GM18517 (cell line): ENCODE data around the gene LMX1A.

Source experiments
- ATAC-seq: cut with Tn5 transposase; IDR thresholded peaks from one replicate; pipeline ENCODE4 v1.9.1; 2021; ENCODE audit warnings: mild to moderate bottlenecking, moderate library complexity; ENCODE audit not compliant: unreplicated experiment

LMX1A gene

DNA sequence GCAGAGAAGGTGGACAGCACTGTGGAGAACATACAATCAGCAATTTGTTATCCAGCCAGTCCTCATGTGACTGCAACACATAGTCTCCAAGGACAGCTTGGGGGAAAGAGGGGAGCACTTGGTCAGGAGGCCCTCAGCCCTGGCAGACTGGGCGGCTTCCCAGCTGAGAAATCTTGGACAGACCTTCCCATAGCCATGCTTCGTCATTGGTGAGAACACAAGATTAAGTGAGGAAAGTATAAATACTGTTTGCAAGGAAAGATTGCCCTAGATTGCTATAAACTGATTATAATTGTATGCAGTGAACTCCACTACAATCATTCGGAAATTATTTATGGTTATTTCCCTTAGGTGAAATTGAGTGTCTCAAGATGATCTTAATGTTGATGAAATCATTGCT, 131.5 kb downstream of the LMX1A start:
- no peak for ATAC-seq

DNA sequence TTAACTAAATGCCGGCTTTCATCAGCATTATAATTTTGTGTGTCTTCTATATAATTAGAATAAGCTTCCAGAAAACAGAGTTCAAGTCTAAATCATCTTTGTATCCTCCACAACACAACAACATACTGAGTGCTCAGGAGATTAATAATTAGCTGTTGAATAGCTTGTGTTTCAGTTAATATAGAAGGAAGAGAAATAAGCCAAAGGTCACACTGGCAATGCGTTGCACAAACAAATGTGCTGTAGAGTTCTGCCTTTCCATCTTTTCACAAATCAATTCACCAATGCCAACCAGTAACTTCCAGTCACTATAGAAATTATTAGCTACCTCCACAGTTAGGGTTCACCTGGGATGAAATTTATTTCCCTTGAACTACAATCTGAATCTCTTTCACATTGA, 132.0 kb downstream of the LMX1A start:
- no peak for ATAC-seq

DNA sequence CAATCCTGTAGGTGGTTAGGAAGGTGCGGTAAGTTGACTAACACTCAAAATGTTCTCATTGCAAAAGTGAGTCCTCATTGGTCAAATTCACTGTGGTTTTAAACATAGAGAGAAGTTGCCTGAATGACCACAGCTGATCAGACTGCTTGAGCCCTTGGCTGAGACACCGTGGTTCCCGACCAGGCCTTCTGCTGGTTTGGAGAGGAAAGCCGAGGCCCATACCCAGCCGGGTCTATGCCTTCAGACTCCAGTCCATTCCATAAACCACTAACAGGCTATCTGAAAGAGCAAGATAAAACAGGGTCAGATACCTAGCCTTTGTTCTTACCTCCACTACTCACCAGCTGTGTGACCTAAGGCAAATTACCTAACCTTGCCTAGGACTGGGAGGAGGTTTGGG, 133.9 kb downstream of the LMX1A start:
- ATAC-seq, result no peak

DNA sequence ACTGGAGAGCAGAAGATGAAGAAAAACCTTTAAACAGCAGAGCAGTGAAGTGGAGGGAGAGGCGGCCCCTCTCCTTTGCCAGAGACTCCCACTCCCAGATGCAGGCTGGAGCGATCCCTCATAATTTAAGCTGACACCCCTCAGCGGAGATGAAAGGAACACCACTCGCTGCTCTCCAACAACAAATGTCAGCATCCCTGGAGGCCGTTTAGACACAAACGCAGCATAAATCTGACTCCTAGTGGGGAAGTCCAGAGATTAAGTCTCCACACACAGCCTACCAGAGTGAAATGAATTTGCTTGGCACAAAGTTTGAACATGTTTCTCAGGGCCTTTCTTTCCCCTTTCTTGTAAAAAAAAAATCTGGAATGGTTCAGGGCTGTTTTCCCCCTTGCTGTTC, 137.8 kb downstream of the LMX1A start:
- no peak for ATAC-seq

DNA sequence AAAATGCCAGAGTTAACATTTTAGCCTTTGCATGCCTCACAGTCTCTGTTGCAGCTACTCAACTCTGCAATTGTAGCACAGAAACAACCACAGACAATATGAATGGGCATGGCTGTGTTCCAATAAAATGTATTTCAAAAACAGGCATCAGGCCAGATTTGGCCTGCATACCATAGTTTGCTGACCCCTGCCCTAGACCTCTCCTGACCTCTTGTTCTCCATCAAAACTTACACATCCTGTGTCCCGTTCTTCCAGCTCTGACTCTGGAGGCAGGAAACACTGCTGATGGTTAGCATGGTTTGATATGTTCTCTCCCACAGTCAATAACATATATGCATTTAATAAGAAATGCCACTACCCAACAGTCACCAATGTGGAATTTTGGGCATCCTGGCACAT, 138.6 kb downstream of the LMX1A start:
- ATAC-seq, result no peak

DNA sequence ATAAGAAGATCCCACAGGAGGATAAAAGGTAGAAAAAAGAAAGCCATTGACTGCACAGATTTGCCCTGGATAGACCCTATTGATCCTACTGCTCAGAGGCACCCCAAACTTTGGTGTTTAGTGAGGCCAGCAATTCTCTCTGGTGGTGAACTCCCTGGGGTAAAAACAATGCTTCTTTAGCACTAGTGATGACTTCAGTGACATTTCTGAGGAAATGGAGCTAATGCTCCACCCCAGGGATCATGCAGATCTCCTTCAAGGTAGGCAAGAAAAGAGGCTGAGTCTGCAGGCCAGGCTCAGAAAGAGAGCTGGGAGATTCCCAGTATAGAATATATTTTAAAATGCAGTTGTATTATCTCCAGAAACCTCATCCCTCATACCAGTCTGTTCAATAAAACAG, 140.3 kb downstream of the LMX1A start:
- ATAC-seq, result no peak

DNA sequence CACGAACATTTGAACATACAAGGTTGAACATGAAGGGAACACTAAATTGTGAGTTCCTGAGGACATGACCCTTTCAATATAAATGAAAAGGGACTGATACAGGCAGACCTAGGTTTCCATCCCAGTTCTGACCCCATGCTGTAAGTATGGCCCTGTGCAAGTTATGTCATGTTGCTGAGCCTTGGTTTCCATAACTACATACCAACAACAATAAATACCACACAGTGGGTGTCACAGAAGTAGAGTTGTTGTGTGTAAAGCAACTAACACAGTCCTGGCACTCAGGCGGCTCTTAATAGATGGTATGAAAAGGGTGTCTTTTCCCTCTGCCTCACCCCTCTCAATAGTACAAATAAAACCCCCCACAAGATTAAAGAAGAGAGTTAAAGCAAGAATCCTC, 140.8 kb downstream of the LMX1A start:
- no peak for ATAC-seq

DNA sequence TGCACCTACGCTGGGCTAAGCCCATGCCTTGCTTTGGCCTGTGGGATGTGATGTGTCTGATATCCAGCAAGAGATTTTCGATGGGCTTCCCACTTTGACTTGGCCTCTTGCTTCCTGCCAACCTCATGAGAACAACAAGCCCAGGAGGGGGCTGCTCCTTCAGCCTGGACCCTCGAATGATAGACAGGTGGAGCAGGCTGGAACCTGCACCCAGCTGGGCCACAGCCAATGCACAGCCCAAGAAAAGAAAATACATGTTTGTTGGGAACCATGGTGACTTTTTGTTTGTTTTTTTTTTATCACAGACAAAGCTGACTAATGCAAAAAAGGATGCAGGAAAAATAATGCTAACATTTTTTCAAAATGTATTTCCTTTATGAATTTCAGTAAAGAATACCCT, 144.3 kb downstream of the LMX1A start:
- ATAC-seq, result no peak

DNA sequence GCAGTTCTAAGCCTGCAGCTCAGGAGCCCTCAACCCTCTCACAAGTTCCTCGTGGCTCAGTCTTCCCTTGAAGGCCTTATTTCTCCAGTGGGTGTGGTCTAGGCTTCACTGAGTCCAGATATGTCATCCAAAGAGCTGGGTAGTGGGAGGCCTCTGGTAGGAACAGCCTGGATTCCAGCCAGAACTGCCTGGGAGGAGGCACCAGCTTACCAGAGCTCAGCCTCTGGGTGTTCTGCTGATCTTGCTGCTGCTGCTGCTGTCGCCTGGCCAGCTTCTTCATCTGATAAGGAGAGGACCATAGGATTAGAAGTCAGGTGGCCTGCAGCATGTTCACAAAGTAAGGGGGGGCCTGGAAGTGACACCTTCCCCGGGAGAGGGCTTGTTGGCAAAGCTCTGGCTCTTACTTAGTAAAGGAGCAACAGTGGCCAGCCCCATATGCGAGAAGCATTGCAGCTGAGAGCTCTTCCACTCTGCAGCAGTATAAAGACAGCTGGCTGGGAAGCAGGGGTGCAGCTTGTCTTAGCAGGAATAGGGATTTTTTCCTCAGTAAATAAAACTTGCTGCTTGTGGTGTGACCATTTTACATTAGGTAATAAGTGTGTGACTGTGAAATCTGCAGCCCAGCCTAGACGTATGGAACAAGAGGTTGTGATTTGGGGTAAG, 148.5 kb downstream of the LMX1A start:
- ATAC-seq, result no peak

DNA sequence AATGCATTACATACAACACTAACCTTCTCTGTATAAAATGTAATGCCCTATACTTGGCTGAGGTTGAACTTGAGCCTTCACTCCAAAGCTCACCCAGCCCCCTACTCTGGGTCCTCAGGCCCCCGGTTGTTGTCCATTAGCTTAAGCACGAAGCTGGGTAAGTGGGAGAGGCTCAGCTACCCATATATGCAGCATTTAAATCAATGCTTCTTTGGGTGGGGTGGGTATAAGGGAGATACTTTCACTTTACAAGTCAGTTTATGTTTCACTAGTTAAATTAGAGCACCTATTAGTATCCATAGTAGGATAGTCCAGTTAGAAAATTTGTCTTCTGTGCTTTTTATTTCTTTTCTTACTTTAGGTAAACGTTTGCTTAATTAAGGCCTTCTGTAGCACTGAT, 151.4 kb downstream of the LMX1A start:
- ATAC-seq, result no peak

DNA sequence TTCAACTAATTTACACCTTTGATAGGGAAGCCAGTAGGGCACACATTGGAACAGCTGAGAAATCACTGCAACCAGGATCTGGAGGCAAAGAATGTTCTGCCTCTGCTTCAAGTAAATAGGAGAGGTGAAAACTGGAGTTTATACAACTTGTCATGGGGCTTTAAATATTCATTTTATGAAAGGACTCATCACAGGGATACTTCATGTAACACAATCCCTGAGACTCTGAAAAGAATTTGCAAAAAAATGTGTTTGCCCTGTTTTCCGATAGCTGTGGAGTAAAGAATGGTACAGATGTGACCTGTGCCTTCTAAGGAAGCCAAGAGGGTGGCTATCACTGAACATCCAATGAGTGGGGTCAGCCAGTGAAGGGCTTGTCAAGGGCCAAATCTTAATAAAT, 152.0 kb downstream of the LMX1A start:
- no peak for ATAC-seq

DNA sequence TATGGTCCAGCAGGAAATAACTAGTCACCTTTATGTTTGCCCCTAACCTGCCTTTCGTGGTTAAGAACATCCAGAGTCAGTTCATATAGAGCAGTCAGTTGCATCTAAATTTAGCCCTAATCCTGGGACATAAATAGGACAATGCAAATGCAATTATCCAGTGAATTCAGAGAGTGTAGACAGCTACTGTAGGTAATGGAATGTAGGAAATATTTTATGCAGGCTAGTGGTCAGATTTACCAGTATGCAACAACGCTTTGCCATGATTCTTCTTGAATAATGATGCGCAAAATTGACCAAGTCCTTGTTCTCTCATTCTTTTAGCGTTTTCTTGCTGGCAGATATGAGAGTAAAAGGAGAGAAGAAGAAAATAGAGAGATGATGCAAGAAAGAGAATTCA, 165.4 kb downstream of the LMX1A start:
- ATAC-seq, result no peak

DNA sequence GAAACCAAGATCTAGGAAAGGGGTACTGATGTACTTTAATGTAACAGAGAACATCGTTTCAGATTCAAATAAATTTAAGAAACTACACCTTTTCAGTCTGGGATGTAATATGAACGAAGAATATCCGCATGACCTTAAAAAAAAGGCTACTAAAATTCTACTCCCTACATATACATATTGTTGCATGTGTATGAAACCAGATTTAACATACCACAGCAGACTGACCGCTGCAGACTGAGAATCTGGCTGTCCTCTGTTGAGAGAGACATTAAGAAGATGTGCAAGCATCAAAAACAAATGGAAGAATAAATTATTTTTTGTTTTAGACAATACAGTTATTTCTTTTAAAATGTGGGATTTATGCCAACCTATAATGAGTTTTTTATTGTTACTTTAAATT, 166.6 kb downstream of the LMX1A start:
- no peak for ATAC-seq

DNA sequence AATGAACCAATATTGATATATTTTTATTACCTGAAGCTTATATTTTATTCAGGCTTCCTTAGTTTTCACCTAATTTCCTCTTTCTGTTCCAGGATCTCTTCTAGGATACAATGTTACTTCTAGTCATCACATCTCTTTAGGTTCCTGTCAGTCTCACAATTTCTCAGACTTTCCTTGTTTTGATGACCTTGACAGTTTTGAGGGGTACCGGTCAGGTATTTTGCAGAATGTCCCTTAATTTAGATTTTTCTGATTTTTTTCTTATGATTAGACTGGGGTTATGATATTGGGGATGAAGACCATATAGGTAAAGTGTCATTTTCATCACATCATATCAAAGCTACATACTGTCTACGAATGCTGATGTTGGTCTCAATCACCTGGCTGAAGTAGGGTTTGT, 167.5 kb downstream of the LMX1A start:
- no peak for ATAC-seq

DNA sequence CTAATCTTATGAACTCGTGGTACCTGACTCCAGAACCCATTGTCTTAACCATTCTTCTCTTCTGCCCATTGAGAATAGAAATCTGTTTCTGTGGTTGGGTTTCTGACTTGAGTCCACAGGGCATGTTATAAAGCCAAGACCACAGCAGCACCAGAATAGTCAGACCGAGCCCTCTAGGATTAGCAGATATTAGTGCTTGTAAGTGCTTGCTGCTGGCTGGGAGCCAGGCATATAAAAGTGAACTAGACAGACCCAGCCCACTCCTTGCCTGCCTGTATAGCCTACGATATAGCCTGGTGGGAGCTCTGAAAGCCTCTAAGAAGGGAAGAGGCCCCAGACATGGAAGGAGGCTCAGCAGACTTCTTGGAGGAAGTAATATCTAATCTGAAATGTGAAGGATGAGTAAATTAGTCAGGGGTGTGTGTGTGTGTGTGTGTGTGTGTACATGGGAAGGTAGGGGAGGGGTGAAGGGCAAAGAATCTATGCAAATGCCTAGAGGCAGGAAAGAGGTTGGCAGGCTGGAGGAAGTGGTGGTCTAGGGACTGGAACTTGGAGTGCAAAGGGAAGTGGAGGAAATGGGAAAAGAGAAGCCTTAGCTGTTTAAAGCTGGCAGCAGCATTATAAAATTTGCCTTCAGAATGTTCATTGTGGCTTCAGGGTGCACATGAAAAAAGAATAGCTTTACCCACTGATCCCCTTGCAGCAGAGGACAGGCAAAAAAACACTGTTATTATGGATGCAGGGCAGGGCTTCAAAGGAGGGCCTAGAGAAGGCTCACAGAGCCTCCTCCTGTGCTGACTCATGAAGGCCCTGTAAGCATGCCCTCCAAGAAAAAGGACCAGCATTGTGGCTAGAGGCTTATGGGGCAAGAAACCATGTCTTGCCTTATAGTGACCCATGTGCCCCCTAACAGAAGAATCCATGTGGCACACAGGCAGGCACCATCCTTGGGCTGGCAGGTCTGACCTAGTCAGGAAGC, 169.2 kb downstream of the LMX1A start:
- no peak for ATAC-seq

DNA sequence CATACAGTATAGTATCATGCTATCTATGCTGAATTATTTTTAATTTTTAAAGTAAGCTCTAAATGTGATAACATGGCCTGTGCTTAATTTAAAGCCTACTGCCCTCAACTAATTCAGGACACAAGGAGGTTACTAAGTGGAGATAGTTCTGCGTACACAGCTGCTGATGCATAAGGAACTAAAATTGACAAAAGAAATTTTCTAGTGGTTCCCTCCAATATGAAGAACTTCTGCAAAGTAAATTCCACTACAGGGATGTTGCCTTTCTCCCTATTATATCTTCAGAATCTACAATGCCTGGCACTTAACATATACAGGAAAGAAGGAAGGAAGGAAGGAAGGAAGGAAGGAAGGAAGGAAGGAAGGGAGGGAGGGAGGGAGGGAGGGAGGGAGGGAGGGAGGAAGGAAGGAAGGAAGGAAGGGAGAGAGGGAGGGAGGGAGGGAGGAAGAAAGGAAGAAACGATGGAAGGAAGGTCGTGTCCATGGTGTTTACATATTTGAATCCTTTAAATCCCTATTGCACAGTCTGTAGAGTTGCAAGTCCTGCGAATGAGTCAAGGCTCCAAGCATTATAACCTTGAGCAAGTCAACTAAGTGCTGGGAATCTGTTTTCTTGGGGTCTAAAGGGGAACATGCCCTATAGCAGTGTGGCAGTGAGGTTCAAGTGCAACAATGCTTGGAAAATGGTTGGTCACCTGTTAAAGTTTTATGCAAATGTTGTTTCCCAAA, 171.2 kb downstream of the LMX1A start:
- ATAC-seq, result no peak

DNA sequence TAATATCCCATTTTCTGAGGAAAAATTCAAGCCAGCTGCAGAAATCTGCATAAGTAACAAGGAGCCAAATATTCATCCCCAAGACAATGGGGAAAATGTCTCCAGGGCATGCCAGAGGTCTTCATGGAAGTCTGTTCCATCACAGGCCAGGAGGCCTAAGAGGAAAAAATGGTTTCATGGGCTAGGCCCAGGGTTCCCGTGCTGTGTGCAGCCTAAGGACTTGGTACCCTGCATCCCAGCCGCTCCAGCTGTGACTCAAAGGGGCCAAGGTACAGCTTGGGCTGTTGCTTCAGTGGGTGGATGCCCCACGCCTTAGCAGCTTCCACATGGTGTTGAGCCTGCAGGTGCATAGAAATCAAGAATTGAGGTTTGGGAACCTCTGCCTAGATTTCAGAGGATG, 173.5 kb downstream of the LMX1A start:
- no peak for ATAC-seq

DNA sequence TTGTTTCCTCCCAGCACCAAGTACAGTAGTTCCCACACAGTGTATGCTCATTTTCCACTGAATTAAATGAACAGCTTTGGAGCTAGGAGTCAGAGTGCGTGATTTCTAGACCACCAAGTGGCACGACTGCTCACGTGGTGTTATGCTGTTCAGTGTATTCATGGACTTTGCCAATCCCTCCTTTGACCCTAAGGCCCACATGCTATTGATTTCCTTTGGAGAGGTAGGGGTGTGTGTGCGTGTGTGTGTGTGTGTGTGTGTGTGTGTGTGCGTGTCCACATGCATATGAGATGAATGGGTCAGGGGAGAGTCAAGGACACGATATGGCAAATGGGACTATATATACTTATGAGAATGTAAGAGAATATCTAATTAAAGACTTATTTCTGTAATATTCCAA, 177.2 kb downstream of the LMX1A start:
- ATAC-seq, result no peak

DNA sequence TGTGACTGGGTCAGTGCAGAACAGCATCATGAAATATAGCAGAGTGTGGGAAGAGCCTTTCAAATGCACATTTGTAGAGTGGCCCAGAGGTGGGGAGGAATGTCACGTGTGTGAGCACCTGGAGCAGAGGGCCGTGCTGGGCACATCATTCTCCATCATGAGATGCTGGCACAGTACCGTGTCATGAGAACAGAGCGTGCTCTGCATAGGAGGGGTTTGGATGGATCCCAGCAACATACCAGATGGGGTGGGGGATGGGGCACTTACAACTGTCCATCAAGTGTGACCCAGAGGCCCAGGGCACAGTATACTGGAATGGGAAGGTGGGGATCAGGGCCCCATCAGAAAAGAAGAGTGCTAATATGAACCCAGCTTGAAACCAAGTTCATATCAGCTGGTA, 182.0 kb downstream of the LMX1A start:
- ATAC-seq, result no peak

DNA sequence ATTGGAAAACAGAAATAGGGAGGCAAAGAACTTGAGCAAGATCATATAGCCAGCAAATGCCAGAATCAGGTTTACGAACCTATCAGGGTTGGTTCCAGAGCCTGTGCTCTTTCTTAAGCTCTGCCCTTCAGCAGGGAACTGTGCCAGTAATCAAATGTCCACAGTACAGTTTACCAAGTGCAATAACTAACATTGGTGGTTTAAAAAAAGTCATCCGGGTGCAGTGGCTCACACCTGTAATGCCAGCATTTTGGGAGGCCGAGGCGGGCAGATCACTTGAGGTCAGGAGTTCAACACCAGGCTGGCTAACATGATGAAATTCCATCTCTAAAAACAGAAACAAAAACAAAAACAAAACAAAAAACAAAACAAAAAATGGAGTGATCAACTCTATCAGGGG, 182.7 kb downstream of the LMX1A start:
- ATAC-seq, result no peak

DNA sequence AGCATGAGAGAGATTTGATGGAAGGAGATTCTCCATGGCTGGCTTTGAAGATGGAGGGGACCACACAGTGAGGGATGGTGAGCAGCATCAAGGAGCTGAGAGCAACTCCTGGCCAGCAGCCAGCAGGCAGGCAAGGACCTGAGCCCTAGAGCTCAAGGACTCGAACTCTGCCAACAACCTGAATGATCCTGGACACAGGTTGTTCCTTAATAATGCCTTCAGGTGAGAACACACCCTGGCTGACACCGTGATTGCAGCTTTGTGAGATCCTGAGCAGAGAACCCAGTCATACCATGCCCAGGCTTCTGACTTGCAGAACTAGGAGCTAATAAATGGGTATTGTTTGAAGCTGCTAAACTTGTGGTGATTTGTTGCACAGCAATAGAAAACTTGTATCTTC, 183.1 kb downstream of the LMX1A start:
- ATAC-seq, result no peak

DNA sequence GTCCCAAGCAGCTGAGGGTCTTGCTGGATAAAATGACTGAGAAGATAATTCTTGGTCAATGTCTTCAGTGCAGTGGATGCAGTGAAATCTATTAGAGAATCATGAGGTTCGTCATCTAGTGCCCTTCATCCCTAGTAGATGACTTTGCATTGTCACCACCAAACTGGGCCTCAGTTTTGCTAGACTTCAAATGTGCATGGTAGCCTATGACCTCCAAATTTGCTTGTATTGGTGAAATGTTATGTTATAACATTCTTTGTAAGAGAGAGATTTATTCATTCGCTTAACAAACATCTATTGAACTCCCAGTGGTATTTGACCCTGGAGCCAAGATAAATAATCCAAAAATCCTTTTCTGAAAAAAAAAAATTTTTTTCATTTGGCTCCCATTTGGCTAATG, 183.8 kb downstream of the LMX1A start:
- no peak for ATAC-seq
